Upper lobe of left lung (tissue), 6 donors: ENCODE data around the gene TMEM39B. TPM values are rescaled to one million over a fixed set of nuclear protein-coding genes. Genes with fewer than 3 reads are reported as not detected.
"Not testable (repeated sequence)": the region's sequence is repeated elsewhere in the genome, so short reads cannot be mapped to it uniquely, and the experiment has no call there.

Experiments used
- ATAC-seq, 2 donors: fragments of 200-7000 bp; cut with Tn5 transposase; one replicate each; pipeline ENCODE4 v1.9.1; 2022; ENCODE audit warnings: mild to moderate bottlenecking in 2 of 2, moderate library complexity in 2 of 2; ENCODE audit not compliant: low FRiP score in 2 of 2
- DNase-seq, 2 donors: peaks; one replicate each; pipeline ENCODE4 v3.0.0-alpha.2; 2019 to 2020
- H3K27ac ChIP-seq, 4 donors: fragments of 200-600 bp; sonication (generic); one replicate each; pipeline ENCODE4 v1.5.1; 2016 to 2019
- H3K27me3 ChIP-seq, 4 donors: fragments of 200-600 bp; sonication (generic); one replicate each; pipeline ENCODE4 v1.5.1; 2017 to 2019
- H3K36me3 ChIP-seq, 4 donors: fragments of 200-600 bp; sonication (generic); one replicate each; pipeline ENCODE4 v1.5.1; 2016 to 2019
- H3K4me1 ChIP-seq, 4 donors: fragments of 200-600 bp; sonication (generic); one replicate each; pipeline ENCODE4 v1.5.1; 2018 to 2019
- H3K4me3 ChIP-seq, 4 donors: fragments of 200-600 bp; sonication (generic); one replicate each; pipeline ENCODE4 v1.5.1; 2017 to 2019; ENCODE audit warnings: mild to moderate bottlenecking in 2 of 4, moderate library complexity in 1 of 4
- H3K9me3 ChIP-seq, 4 donors: fragments of 200-600 bp; sonication (generic); one replicate each; pipeline ENCODE4 v1.5.1; 2018 to 2019
- EP300 ChIP-seq, 4 donors: sonication (generic); formaldehyde crosslinking; IDR thresholded peaks; one replicate each; pipeline ENCODE4 v1.5.1; 2017; ENCODE audit warnings: antibody characterized with exemption in 4 of 4, control low read depth in 2 of 4
- POLR2A ChIP-seq, 4 donors: fragments of 450-650 bp; IDR thresholded peaks; one replicate each; pipeline ENCODE4 v1.5.1; 2016 to 2017; ENCODE audit warnings: antibody characterized with exemption in 4 of 4, mild to moderate bottlenecking in 2 of 4
- POLR2AphosphoS5 ChIP-seq, 2 donors: sonication (generic); formaldehyde crosslinking; IDR thresholded peaks; one replicate each; pipeline ENCODE4 v1.5.1; 2017; ENCODE audit warnings: antibody characterized with exemption in 2 of 2
- WGBS, 2 donors: methylation state at CpG; one replicate each; pipeline ENCODE4 v1.1.5; 2017 to 2018; 5-methylcytosine and 5-hydroxymethylcytosine counted together
- total RNA-seq, 6 donors: library from RNA; depleted of rRNA in 4 of 6; stranded (reverse); fragments of >200 nt in 4 of 6; gene quantifications; one replicate each; pipeline versions ENCODE4 v1.1.0 to v1.2.1, GENCODE V29; 2016 to 2021
- TF ChIP-seq, protein P1 (sequence below), 6 experiments: fragments of 450-650 bp in 4 of 6; fragments of 200-600 bp in 2 of 6; sonication (generic) in 2 of 6; IDR thresholded peaks; one replicate each; pipeline ENCODE4 v1.5.1; 2016 to 2019; ENCODE audit warnings: antibody characterized with exemption in 6 of 6
- donor health status: DM: no; HTN: no; CAD: no; lungs with moderate emphysema.
- donor health status: DM: no; HTN: yes; CAD: no; lungs with severe emphysema.

The TMEM39B gene
- total RNA-seq, 6 donors from 2014 or later: 5.0 to 22.1 (median 10.2) TPM

- Histone ChIP-seq H3K4me3 (no peak overlapping the region), H3K9me3 (no peaks in the 10 kb centered on the region), H3K4me1 (peaks cover 21 to 40% (median 29%) of the 10 kb centered on the region in 4 donors), H3K36me3 (peaks cover 0 to 9% (median 0%) of the 10 kb centered on the region in 4 donors), H3K27ac (peak overlapping the region in 1 of 4 donors; percentile 57), H3K27me3 (no peaks in the 10 kb centered on the region)
- ATAC-seq (no peak), DNase-seq (no peak)
- 60 to 64% methylated on average over 4 of the region's 4 CpGs for whole genome bisulfite sequencing, 2 donors
- TF ChIP-seq, protein P1, sequence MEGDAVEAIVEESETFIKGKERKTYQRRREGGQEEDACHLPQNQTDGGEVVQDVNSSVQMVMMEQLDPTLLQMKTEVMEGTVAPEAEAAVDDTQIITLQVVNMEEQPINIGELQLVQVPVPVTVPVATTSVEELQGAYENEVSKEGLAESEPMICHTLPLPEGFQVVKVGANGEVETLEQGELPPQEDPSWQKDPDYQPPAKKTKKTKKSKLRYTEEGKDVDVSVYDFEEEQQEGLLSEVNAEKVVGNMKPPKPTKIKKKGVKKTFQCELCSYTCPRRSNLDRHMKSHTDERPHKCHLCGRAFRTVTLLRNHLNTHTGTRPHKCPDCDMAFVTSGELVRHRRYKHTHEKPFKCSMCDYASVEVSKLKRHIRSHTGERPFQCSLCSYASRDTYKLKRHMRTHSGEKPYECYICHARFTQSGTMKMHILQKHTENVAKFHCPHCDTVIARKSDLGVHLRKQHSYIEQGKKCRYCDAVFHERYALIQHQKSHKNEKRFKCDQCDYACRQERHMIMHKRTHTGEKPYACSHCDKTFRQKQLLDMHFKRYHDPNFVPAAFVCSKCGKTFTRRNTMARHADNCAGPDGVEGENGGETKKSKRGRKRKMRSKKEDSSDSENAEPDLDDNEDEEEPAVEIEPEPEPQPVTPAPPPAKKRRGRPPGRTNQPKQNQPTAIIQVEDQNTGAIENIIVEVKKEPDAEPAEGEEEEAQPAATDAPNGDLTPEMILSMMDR (IDR thresholded peaks at IDR 0.05): no peak
- TF ChIP-seq POLR2AphosphoS5 (IDR thresholded peaks at IDR 0.05): no peak
- no peak for TF ChIP-seq POLR2A (IDR thresholded peaks at IDR 0.05)
- TF ChIP-seq EP300 (IDR thresholded peaks at IDR 0.05): no peak
Measured at GRCh38 chr1:32127409-32128198, 54.9 kb downstream of the TMEM39B start.

DNA sequence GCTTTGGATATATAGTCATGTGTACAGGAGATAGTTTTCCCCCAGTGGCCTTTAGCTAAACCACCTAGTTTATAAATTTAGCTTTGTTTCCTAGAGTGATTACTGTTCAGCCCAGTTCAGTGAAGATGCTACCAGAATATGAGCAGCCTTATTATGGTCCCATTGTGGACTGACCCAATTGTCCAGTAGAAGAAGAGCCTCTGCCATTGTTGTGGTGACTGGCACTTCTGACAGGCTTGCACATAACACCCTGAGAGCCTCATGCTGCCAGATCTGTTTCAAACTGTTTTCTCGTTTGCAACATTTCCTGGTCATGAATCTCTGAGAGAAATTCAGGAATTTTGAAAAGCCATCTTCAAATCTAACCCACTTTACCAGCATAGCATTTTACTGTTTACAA lies 55.7 kb downstream of the TMEM39B start:
- Histone ChIP-seq H3K9me3 (no peaks in the 10 kb centered on the region), H3K27me3 (no peaks in the 10 kb centered on the region), H3K4me3 (no peak overlapping the region), H3K27ac (no peak overlapping the region), H3K36me3 (peaks cover 0 to 9% (median 0%) of the 10 kb centered on the region in 4 donors), H3K4me1 (peaks cover 21 to 44% (median 31%) of the 10 kb centered on the region in 4 donors)
- WGBS, 2 donors: 13 to 18% methylated on average over 1 of the region's 1 CpG
- TF ChIP-seq POLR2A (IDR thresholded peaks at IDR 0.05): no peak
- no peak for TF ChIP-seq EP300 (IDR thresholded peaks at IDR 0.05)
- TF ChIP-seq, protein P1 (IDR thresholded peaks at IDR 0.05): no peak
- TF ChIP-seq POLR2AphosphoS5 (IDR thresholded peaks at IDR 0.05): no peak
- DNase-seq (no peak), ATAC-seq (no peak)

- no peak overlapping the region for H3K4me3 ChIP-seq
- H3K4me1 ChIP-seq: peaks cover 21 to 47% (median 32%) of the 10 kb centered on the region in 4 donors
- no peaks in the 10 kb centered on the region for H3K9me3 ChIP-seq
- ATAC-seq: no peak
- H3K27ac ChIP-seq: no peak overlapping the region
- peaks cover 0 to 9% (median 0%) of the 10 kb centered on the region in 4 donors for H3K36me3 ChIP-seq
- WGBS, 2 donors: 92 to 96% methylated on average over 1 of the region's 1 CpG
- DNase-seq: no peak
- no peaks in the 10 kb centered on the region for H3K27me3 ChIP-seq
- TF ChIP-seq POLR2A (IDR thresholded peaks at IDR 0.05) (no peak), POLR2AphosphoS5 (IDR thresholded peaks at IDR 0.05) (no peak), EP300 (IDR thresholded peaks at IDR 0.05) (no peak)
- TF ChIP-seq, protein P1 (IDR thresholded peaks at IDR 0.05): no peak
Measured at GRCh38 chr1:32128964-32129363, 56.2 kb downstream of the TMEM39B start.

DNA sequence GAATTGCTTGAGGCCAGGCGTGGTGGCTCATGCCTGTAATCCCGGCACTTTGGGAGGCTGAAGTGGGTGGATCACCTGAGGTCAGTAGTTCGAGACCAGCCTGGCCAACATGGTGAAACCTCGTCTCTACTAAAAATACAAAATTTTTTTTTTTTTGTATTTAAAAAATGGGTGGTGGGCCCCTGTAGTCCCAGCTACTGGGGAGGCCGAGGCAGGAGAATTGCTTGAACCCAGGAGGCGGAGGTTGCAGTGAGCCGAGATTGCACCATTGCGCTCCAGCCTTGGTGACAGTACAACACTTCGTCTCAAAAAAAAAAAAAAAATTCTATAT lies 61.2 kb downstream of the TMEM39B start:
- not testable (repeated sequence) for H3K4me3 ChIP-seq, DNase-seq, H3K9me3 ChIP-seq, ATAC-seq, H3K36me3 ChIP-seq, H3K27me3 ChIP-seq
- peak overlapping the region in 1 of 4 donors; percentile 26 for H3K27ac ChIP-seq
- H3K4me1 ChIP-seq: peaks cover 6 to 22% (median 15%) of the 10 kb centered on the region in 4 donors
- WGBS, 2 donors: 96 to 98% methylated on average over 9 of the region's 9 CpGs

GRCh38 chr1:32137111-32137510 lies 64.4 kb downstream of the TMEM39B start:
- no peak for DNase-seq
- Histone ChIP-seq H3K36me3 (no peaks in the 10 kb centered on the region), H3K4me3 (no peak overlapping the region), H3K9me3 (no peaks in the 10 kb centered on the region), H3K4me1 (peaks cover 0 to 22% (median 12%) of the 10 kb centered on the region in 4 donors), H3K27me3 (no peaks in the 10 kb centered on the region), H3K27ac (no peak overlapping the region)
- TF ChIP-seq EP300 (IDR thresholded peaks at IDR 0.05) (no peak), POLR2A (IDR thresholded peaks at IDR 0.05) (no peak), POLR2AphosphoS5 (IDR thresholded peaks at IDR 0.05) (no peak)
- TF ChIP-seq, protein P1 (IDR thresholded peaks at IDR 0.05): no peak
- WGBS, 2 donors: 96 to 98% methylated on average over 5 of the region's 5 CpGs
- no peak for ATAC-seq
